ENCODE measurements around the gene DYNLRB2. TPM values are rescaled to one million over a fixed set of nuclear protein-coding genes. Genes with fewer than 3 reads are reported as not detected.
A peak's percentile ranks its signal among the peaks of the same experiment; 100 is the strongest.

Gene DYNLRB2
- total and polyA plus RNA-seq, 9 of the 15 experiments (the other 6 are each of a cell fraction or from before 2014, with no cell fraction given): not detected

DNA sequence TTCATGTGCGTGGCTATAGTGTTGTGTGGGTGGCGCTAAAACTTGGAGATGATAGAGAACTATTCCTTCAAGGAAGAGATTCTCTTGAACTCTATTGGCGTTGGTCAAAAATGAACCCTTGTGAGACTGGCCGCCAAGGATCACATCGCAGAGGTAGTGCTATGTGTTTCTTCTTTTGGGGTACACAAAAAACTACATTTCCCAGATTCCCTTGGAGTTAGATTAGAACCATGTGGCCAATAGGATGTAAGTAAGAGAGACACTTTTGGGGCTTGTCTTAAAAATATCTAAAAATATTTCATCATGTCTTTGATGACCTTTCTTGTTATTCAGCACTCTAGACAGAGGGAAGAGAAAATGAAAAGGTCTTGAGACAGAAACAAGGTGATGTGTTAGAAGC is 25.4 kb upstream of the DYNLRB2 start:
- no peak for FAIRE-seq
- peaks cover 2 to 5% of the 10 kb centered on the region in 2 experiments; a peak in 2 of 5 replicates for H3K27me3 ChIP-seq (ENCODE audit: control insufficient read depth in 2 of 2, insufficient read depth in 2 of 2, low read length in 2 of 2)
- no peak for ATAC-seq
- WGBS (ENCODE audit: insufficient coverage, low coverage, missing lambda C conversion rate): 0% methylated on average over 5 of the region's 5 CpGs
- H2AFZ ChIP-seq (ENCODE audit: low read depth, low read length): no peak overlapping the region
- DNase-seq (ENCODE audit: extremely low read depth in 1 of 4, low spot score in 3 of 4): no peak
- H3K4me3 ChIP-seq: no peak overlapping the region
- H3K9ac ChIP-seq (ENCODE audit: insufficient read depth in 1 of 2, low read depth in 2 of 2, low read length in 2 of 2): no peak overlapping the region
- no peak overlapping the region for H3K4me2 ChIP-seq (ENCODE audit: insufficient read depth, low read length)
- BruUV-seq (replicated peaks): no TSS peak
- TF ChIP-seq SIX5 (IDR thresholded peaks at IDR 0.05; ENCODE audit: borderline replicate concordance in 1 of 2, insufficient read depth in 1 of 2, low read depth in 1 of 2, low read length in 2 of 2): 0 out of 4 replicates have a peak, but pooled peaks of 1 of the 2 experiments have one; percentile 2
- no peak for TF ChIP-seq ILF3 (IDR thresholded peaks at IDR 0.05; ENCODE audit: borderline replicate concordance)
- no peak for TF ChIP-seq ZNF766 (CRISPR knock-in tag; conservative IDR thresholded peaks at IDR 0.05)
- no peak for TF ChIP-seq EHMT2 (IDR thresholded peaks at IDR 0.05)
- TF ChIP-seq HDAC6 (IDR thresholded peaks at IDR 0.05; ENCODE audit: low read depth, low read length): no peak
- TF ChIP-seq MECOM (CRISPR knock-in tag; IDR thresholded peaks at IDR 0.05): no peak
- TF ChIP-seq HCFC1 (IDR thresholded peaks at IDR 0.05; ENCODE audit: low read depth, low read length): peak; percentile 59
- TF ChIP-seq TEAD1 (CRISPR knock-in tag; IDR thresholded peaks at IDR 0.05): no peak
- no peaks in the 10 kb centered on the region for H3K79me2 ChIP-seq (ENCODE audit: control insufficient read depth, insufficient read depth, low read length)
- no peak overlapping the region for H3K27ac ChIP-seq (ENCODE audit: extremely low read depth, low read depth, low read length)
- no peaks in the 10 kb centered on the region for H3K9me3 ChIP-seq (replicated peaks; ENCODE audit: control insufficient read depth, insufficient read depth, low read depth, low read length)
- no peaks in the 10 kb centered on the region for H3K4me1 ChIP-seq (replicated peaks in 1 of 2; ENCODE audit: control insufficient read depth in 2 of 2, insufficient read depth in 2 of 2, low read length in 2 of 2)
- H3K9me1 ChIP-seq (ENCODE audit: control insufficient read depth, insufficient read depth, low read length): no peaks in the 10 kb centered on the region
- no peaks in the 10 kb centered on the region for H4K20me1 ChIP-seq (replicated peaks; ENCODE audit: control insufficient read depth, insufficient read depth, low read length)
- no peaks in the 10 kb centered on the region for H3K36me3 ChIP-seq (ENCODE audit: control insufficient read depth, insufficient read depth, low read length)
- ChIA-PET CTCF (ENCODE audit: low intra/inter-chr PET ratio) (no interaction called here), POLR2A (no interaction called here)
- intact Hi-C loops (cut with micrococcal nuclease) (no loop called here), in situ Hi-C loops (cut with MboI) (no loop called here)
